GM23338 (cell line): ENCODE data around the gene KCNMA1. TPM values are rescaled to one million over a fixed set of nuclear protein-coding genes. Genes with fewer than 3 reads are reported as not detected.

Experiments used
- ATAC-seq: fragments of 200-7000 bp; cut with Tn5 transposase; 3 replicates; pipeline ENCODE4 v1.9.1; 2020
- DNase-seq: peaks from one replicate; pipeline ENCODE4 v3.0.0-alpha.2; 2015; ENCODE audit warnings: low spot score
- H2AFZ ChIP-seq: fragments of 200-600 bp; sonication (generic); 2 replicates; pipeline ENCODE4 v1.8.0; 2016; ENCODE audit warnings: antibody characterized with exemption, mild to moderate bottlenecking, moderate library complexity
- H3F3A ChIP-seq: fragments of 200-600 bp; sonication (generic); replicated peaks from 2 replicates; pipeline ENCODE4 v1.8.0; 2017; ENCODE audit warnings: antibody characterized with exemption, mixed run types, low read depth
- H3K27ac ChIP-seq: fragments of 200-600 bp; sonication (generic); 2 replicates; pipeline ENCODE4 v1.6.1; 2016; ENCODE audit warnings: low read depth
- H3K27me3 ChIP-seq: fragments of 200-600 bp; sonication (generic); 2 replicates; pipeline ENCODE4 v1.8.0; 2016; ENCODE audit warnings: mild to moderate bottlenecking, mixed run types, moderate library complexity; ENCODE audit not compliant: insufficient read depth
- H3K36me3 ChIP-seq: fragments of 200-600 bp; sonication (generic); 2 replicates; pipeline ENCODE4 v1.8.0; 2016; ENCODE audit warnings: mild to moderate bottlenecking; ENCODE audit not compliant: insufficient read depth
- H3K4me1 ChIP-seq: fragments of 200-600 bp; sonication (generic); 2 replicates; pipeline ENCODE4 v1.8.0; 2016; ENCODE audit warnings: mild to moderate bottlenecking, moderate library complexity; ENCODE audit not compliant: insufficient read depth
- H3K4me2 ChIP-seq: fragments of 200-600 bp; sonication (generic); 2 replicates; pipeline ENCODE4 v1.7.1; 2017; ENCODE audit warnings: mixed run types
- H3K4me3 ChIP-seq: fragments of 200-600 bp; sonication (generic); 2 replicates; pipeline ENCODE4 v1.6.1; 2016; ENCODE audit warnings: mixed run types
- H3K79me2 ChIP-seq: fragments of 200-600 bp; sonication (generic); replicated peaks from 2 replicates; pipeline ENCODE4 v1.8.0; 2017; ENCODE audit warnings: mild to moderate bottlenecking; ENCODE audit not compliant: insufficient read depth
- H3K9me2 ChIP-seq: fragments of 200-600 bp; sonication (generic); 2 replicates; pipeline ENCODE4 v1.8.0; 2017; ENCODE audit not compliant: insufficient read depth
- H4K20me1 ChIP-seq: fragments of 200-600 bp; sonication (generic); replicated peaks from 2 replicates; pipeline ENCODE4 v1.8.0; 2017; ENCODE audit warnings: mild to moderate bottlenecking; ENCODE audit not compliant: insufficient read depth
- H3K27ac Mint-ChIP-seq: 2 replicates; pipeline ENCODE4 v1.8.0; 2020; ENCODE audit warnings: inconsistent platforms, mild to moderate bottlenecking, moderate library complexity, mixed read lengths
- H3K27me3 Mint-ChIP-seq: 3 replicates; pipeline ENCODE4 v1.8.0; 2022; ENCODE audit warnings: low read depth, mild to moderate bottlenecking, moderate library complexity, mixed read lengths, inconsistent platforms; ENCODE audit not compliant: insufficient read depth, poor library complexity
- H3K36me3 Mint-ChIP-seq: 3 replicates; pipeline ENCODE4 v1.8.0; 2021; ENCODE audit warnings: low read depth, mild to moderate bottlenecking, inconsistent platforms, moderate library complexity, mixed read lengths
- H3K4me1 Mint-ChIP-seq: 3 replicates; pipeline ENCODE4 v1.8.0; 2020; ENCODE audit warnings: mild to moderate bottlenecking, inconsistent platforms, mixed read lengths
- H3K4me3 Mint-ChIP-seq: 3 replicates; pipeline ENCODE4 v1.8.0; 2021; ENCODE audit warnings: moderate library complexity, mild to moderate bottlenecking, inconsistent platforms, mixed read lengths
- H3K9me3 Mint-ChIP-seq: 3 replicates; pipeline ENCODE4 v1.8.0; 2020; ENCODE audit warnings: moderate library complexity, mild to moderate bottlenecking, inconsistent platforms, mixed read lengths
- CREB1 ChIP-seq: fragments of 250-450 bp; sonication (Bioruptor Pico); IDR thresholded peaks from 2 replicates; pipeline ENCODE4 v1.5.0; 2020; ENCODE audit warnings: low read depth, mild to moderate bottlenecking, moderate library complexity
- CTCF ChIP-seq, 2 experiments: fragments of 200-600 bp in 1 of 2; sonication (generic) in 1 of 2; conservative IDR thresholded peaks; 2 replicates each; pipeline versions ENCODE4 v1.5.1 to v1.6.1; 2016 to 2017; ENCODE audit warnings: antibody characterized with exemption in 2 of 2, low read depth in 2 of 2, mild to moderate bottlenecking in 2 of 2, moderate library complexity in 1 of 2
- JUNB ChIP-seq: IDR thresholded peaks from one replicate; pipeline ENCODE4 v1.6.1; 2016; ENCODE audit warnings: antibody characterized with exemption; ENCODE audit not compliant: unreplicated experiment
- NANOG ChIP-seq: IDR thresholded peaks from 2 replicates; pipeline ENCODE4 v1.6.1; 2016; ENCODE audit warnings: antibody characterized with exemption, borderline replicate concordance
- POLR2AphosphoS5 ChIP-seq: IDR thresholded peaks from 2 replicates; pipeline ENCODE4 v1.6.1; 2016; ENCODE audit warnings: antibody characterized with exemption, low read depth
- REST ChIP-seq: IDR thresholded peaks from one replicate; pipeline ENCODE4 v1.6.1; 2018; ENCODE audit warnings: antibody characterized with exemption; ENCODE audit not compliant: unreplicated experiment
- STAT1 ChIP-seq: IDR thresholded peaks from one replicate; pipeline ENCODE4 v1.6.1; 2016; ENCODE audit warnings: antibody characterized with exemption; ENCODE audit not compliant: unreplicated experiment
- ZNF331 ChIP-seq: fragments of 250-450 bp; sonication (Bioruptor Pico); IDR thresholded peaks from 2 replicates; pipeline ENCODE4 v1.5.0; 2020; ENCODE audit warnings: low read depth, mild to moderate bottlenecking, moderate library complexity
- polyA plus RNA-seq: library from polyadenylated mRNA; unstranded; fragments of >200 nt; fragmentation: Nextera tagmentation; extraction: Ambion mirVana; gene quantifications from 2 replicates; pipeline ENCODE4 v1.2.1, GENCODE V29; 2016
- total RNA-seq: library from RNA; depleted of rRNA; stranded (reverse); fragments of >200 nt; shearing (Covaris generic); gene quantifications from 2 replicates; pipeline ENCODE4 v1.2.3, GENCODE V29; 2014
- TF ChIP-seq, protein P1 (sequence below): IDR thresholded peaks from 2 replicates; pipeline ENCODE4 v1.6.1; 2016; ENCODE audit warnings: antibody characterized with exemption

Gene KCNMA1
- total and polyA plus RNA-seq, 2 experiments from 2014 or later = 8.2 to 9.0 TPM

GRCh38 chr10:77249901-77250459, 387.6 kb downstream of the KCNMA1 start:
- H3K27me3 Mint-ChIP-seq = peaks cover 2% of the 10 kb centered on the region
- no peak for ATAC-seq

GRCh38 chr10:77248104-77248790, 389.4 kb downstream of the KCNMA1 start:
- H3K27me3 Mint-ChIP-seq = peaks cover 2% of the 10 kb centered on the region
- H3K27ac Mint-ChIP-seq = no peak overlapping the region
- peaks cover 4% of the 10 kb centered on the region for H3K4me1 Mint-ChIP-seq
- no peak overlapping the region for H3K4me3 ChIP-seq
- H3K36me3 Mint-ChIP-seq = no peaks in the 10 kb centered on the region
- H3K79me2 ChIP-seq = no peaks in the 10 kb centered on the region
- no peaks in the 10 kb centered on the region for H3K9me2 ChIP-seq
- H3F3A ChIP-seq = no peaks in the 10 kb centered on the region
- no peaks in the 10 kb centered on the region for H4K20me1 ChIP-seq
- H3K27me3 ChIP-seq = no peaks in the 10 kb centered on the region
- no peaks in the 10 kb centered on the region; the same call in 1 of the 2 replicates for H3K4me1 ChIP-seq
- ATAC-seq (peak; percentile 68), DNase-seq (peak; percentile 71)
- no peak overlapping the region for H3K4me2 ChIP-seq
- no peaks in the 10 kb centered on the region for H3K9me3 Mint-ChIP-seq
- H3K36me3 ChIP-seq = no peaks in the 10 kb centered on the region
- H2AFZ ChIP-seq = no peak overlapping the region
- H3K27ac ChIP-seq = no peak overlapping the region
- no peak overlapping the region for H3K4me3 Mint-ChIP-seq
- TF ChIP-seq NANOG = no peak
- TF ChIP-seq STAT1 = no peak
- no peak for TF ChIP-seq CREB1 (CRISPR knock-in tag)
- no peak for TF ChIP-seq REST
- TF ChIP-seq CTCF (conservative IDR thresholded peaks at IDR 0.05; ENCODE audit: low read depth in 2 of 2) = no peak
- TF ChIP-seq JUNB = no peak
- TF ChIP-seq, protein P1, sequence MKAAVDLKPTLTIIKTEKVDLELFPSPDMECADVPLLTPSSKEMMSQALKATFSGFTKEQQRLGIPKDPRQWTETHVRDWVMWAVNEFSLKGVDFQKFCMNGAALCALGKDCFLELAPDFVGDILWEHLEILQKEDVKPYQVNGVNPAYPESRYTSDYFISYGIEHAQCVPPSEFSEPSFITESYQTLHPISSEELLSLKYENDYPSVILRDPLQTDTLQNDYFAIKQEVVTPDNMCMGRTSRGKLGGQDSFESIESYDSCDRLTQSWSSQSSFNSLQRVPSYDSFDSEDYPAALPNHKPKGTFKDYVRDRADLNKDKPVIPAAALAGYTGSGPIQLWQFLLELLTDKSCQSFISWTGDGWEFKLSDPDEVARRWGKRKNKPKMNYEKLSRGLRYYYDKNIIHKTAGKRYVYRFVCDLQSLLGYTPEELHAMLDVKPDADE = no peak
- no peak for TF ChIP-seq ZNF331
- TF ChIP-seq POLR2AphosphoS5 = no peak

More at GRCh38 chr10:77249901-77250459, 387.6 kb downstream of the KCNMA1 start:
- Histone ChIP-seq H3K4me3 (no peak overlapping the region), H3K79me2 (no peaks in the 10 kb centered on the region), H2AFZ (no peak overlapping the region), H3K4me2 (no peak overlapping the region), H3K4me1 (no peaks in the 10 kb centered on the region), H3K27ac (no peak overlapping the region), H3K27me3 (no peaks in the 10 kb centered on the region), H3K9me2 (no peaks in the 10 kb centered on the region), H3K36me3 (no peaks in the 10 kb centered on the region), H3F3A (no peaks in the 10 kb centered on the region), H4K20me1 (no peaks in the 10 kb centered on the region)
- no peak overlapping the region for H3K27ac Mint-ChIP-seq
- TF ChIP-seq STAT1 = no peak
- no peak for TF ChIP-seq CTCF (conservative IDR thresholded peaks at IDR 0.05; ENCODE audit: low read depth in 2 of 2)
- TF ChIP-seq CREB1 (CRISPR knock-in tag) = no peak
- H3K36me3 Mint-ChIP-seq = no peaks in the 10 kb centered on the region
- no peak overlapping the region for H3K4me3 Mint-ChIP-seq
- no peak for DNase-seq
- peaks cover 4% of the 10 kb centered on the region for H3K4me1 Mint-ChIP-seq
- no peaks in the 10 kb centered on the region for H3K9me3 Mint-ChIP-seq
